Femur (tissue), 1 donor: ENCODE results near the gene D2HGDH.
A peak's percentile ranks its signal among the peaks of the same experiment; 100 is the strongest.
"Not testable (repeated sequence)": the region's sequence is repeated elsewhere in the genome, so short reads cannot be mapped to it uniquely, and the experiment has no call there.

Source experiments
- DNase-seq: peaks from one replicate; pipeline ENCODE4 v3.0.0-alpha.2; 2017

D2HGDH gene

GRCh38 chr2:241796209-241796608 is 61.8 kb downstream of the D2HGDH start:
- DNase-seq: no peak

GRCh38 chr2:241796610-241797138 is 62.2 kb downstream of the D2HGDH start:
- DNase-seq: no peak

- no peak for DNase-seq
Measured at GRCh38 chr2:241797441-241798080, 63.1 kb downstream of the D2HGDH start.

GRCh38 chr2:241798081-241798630 is 63.7 kb downstream of the D2HGDH start:
- DNase-seq: peak; percentile 20

- DNase-seq: no peak
Measured at GRCh38 chr2:241798631-241799521, 64.4 kb downstream of the D2HGDH start.

- no peak for DNase-seq
Measured at GRCh38 chr2:241799522-241800197, 65.2 kb downstream of the D2HGDH start.

GRCh38 chr2:241800198-241800903 is 65.9 kb downstream of the D2HGDH start:
- DNase-seq: not testable (repeated sequence)

GRCh38 chr2:241801611-241802420 is 67.4 kb downstream of the D2HGDH start:
- no peak for DNase-seq

GRCh38 chr2:241802421-241803318 is 68.2 kb downstream of the D2HGDH start:
- peak; percentile 21 for DNase-seq

- DNase-seq: peak; percentile 75
Measured at GRCh38 chr2:241803387-241804325, 69.2 kb downstream of the D2HGDH start.

- DNase-seq: peak; percentile 20
Measured at GRCh38 chr2:241804326-241805229, 70.1 kb downstream of the D2HGDH start.

GRCh38 chr2:241806217-241806616 is 71.8 kb downstream of the D2HGDH start:
- not testable (repeated sequence) for DNase-seq

GRCh38 chr2:241808051-241808720 is 73.8 kb downstream of the D2HGDH start:
- no peak for DNase-seq

GRCh38 chr2:241808721-241809382 is 74.4 kb downstream of the D2HGDH start, which contains the start of gene NEU4:
TSS of gene NEU4 (plus strand) at chr2:241809193. CDS start at chr2:241814485, 5,292 bp downstream.
- peak; percentile 31 for DNase-seq

GRCh38 chr2:241809383-241810306 is 75.2 kb downstream of the D2HGDH start:
- no peak for DNase-seq
